Measurements from ENCODE around the gene ARF5.

Gene ARF5

DNA sequence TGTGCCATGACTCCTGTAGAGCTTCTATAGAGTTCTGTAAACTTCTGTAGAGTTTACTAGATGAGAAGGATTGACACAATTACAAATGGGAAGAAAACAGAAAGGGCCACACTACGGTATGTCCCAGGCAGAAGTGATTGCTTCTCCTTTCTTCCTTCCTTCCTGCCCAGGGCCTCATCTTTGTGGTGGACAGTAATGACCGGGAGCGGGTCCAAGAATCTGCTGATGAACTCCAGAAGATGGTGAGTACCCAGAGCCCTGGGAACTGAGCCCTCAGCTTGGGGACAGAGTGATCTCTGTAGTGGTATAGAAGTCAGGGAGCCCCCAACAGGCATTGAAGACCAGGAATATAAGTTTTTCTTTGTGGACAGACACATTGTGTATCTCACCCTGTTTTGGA, 1.7 kb downstream of the ARF5 start:
- DNase-seq, result no peak

GRCh38 chr7:127591189-127591588, 3.0 kb downstream of the ARF5 start:
- DNase-seq, result no peak

- no peak for DNase-seq
These were observed 3.4 kb downstream of the ARF5 start for GRCh38 chr7:127591591-127591990.

GRCh38 chr7:127592550-127592949, 4.3 kb downstream of the ARF5 start:
- no peak for DNase-seq

GRCh38 chr7:127594490-127594889, 6.3 kb downstream of the ARF5 start:
- no peak for DNase-seq

- no peak for DNase-seq
These were observed 7.5 kb downstream of the ARF5 start for GRCh38 chr7:127595737-127596136.

GRCh38 chr7:127598318-127598717, 10.1 kb downstream of the ARF5 start:
- DNase-seq, result peak; percentile 40

DNA sequence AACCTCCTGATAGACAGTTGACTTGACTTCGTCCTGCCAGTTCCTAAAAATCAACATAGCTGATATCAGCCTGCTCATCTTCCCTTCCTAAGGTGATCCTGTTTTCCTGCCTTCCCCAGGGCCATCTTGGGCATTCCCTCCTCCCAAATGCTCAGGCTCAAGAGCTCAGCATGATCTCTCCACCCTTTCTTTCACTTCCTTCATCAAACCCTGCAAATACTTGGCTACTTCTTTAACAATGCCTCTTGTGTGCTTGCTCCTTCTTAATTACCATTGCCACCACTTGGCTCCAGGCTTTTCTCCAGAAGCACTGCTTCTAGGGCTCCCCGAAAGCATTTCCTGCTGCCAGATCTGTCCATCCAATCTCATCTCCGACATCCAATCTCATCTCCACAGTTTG, 12.7 kb downstream of the ARF5 start:
- DNase-seq, result no peak

- no peak for DNase-seq
These were observed 20.2 kb downstream of the ARF5 start for GRCh38 chr7:127608446-127608845.

DNA sequence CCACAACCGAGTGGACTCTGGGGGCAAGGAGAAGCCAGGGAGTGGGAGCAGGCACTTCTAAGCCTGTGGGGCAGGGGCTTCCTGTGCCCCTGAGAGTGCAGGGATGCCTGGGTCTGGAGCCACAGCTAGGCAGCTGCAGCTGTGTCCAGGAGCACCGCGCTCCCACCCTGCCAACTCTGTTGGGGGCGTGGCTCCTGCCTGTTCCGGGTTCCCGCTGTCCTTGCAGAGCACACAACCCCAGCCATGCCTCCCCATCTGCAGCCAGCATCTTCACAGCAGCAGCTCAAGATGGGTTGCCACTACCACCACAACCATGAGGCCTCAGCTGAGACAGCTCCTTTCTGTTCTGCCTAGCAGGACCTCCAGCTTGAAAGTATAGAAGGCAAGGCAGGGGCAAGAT, 21.1 kb downstream of the ARF5 start:
- DNase-seq, result no peak

GRCh38 chr7:127612263-127612662, 24.1 kb downstream of the ARF5 start:
- DNase-seq, result no peak

- no peak for DNase-seq
These were observed 28.5 kb downstream of the ARF5 start for GRCh38 chr7:127616724-127617123.

DNA sequence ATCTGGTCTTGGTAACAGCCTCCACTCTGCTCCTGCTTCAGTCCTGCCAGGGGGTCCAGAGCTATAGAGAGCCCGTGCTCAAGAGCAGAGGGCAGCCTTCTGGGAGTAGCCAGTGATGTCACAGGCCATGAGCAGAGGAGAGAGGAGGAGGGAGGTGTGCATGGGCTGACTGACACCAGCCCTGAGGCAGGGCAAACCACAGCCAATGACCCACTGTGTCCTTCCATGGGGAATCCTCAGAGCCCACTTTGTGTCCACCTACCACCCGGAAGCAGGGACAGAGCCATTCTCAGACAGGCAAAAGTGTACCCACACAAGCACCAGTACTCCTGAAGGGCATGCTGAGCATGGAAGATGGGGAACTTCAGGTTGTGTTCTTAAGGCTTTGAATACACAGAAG, 29.8 kb downstream of the ARF5 start, which contains the start of gene PAX4:
PAX4 (minus strand) TSS at position 101 of the 400 bp plus-strand sequence. CDS start 2,214 bp downstream, outside the sequence.
- no peak for DNase-seq

GRCh38 chr7:127618775-127619174, 30.6 kb downstream of the ARF5 start:
- DNase-seq, result no peak

DNA sequence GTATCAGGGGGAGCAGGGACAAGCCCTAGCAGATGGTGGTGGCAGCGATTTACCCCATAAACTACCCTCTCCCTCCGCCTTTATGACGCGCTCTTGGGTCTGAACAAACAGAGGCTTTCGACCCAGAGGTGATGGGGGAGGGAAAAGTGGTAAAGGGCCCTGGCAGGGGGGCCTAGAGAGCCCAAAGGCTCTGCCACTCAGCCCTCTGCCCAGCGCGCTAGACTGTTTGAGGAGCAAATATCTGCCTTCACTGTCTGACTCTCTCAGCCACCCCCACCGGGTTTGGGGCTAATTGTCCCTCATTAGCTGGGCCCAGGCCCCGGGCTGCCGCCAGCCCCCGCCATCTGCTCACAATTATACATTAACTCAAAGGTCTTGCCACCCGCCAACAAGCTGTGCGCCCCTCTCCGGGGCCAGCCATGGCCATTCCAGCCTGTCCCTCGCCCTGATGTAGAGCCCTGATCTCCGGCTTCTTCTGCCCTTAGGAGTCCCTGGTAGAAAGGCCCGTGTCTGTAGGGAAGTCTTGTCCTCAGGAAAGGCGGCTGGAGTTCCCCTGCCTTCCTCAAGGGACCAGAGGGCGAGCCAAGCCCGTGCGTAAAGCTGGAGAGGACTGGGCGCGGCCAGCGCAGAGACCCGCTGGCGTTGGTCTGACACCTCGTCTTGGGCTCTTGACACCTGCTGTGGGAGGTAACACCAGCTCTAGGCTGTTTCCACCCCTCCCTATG, 31.6 kb downstream of the ARF5 start:
- DNase-seq, result no peak

DNA sequence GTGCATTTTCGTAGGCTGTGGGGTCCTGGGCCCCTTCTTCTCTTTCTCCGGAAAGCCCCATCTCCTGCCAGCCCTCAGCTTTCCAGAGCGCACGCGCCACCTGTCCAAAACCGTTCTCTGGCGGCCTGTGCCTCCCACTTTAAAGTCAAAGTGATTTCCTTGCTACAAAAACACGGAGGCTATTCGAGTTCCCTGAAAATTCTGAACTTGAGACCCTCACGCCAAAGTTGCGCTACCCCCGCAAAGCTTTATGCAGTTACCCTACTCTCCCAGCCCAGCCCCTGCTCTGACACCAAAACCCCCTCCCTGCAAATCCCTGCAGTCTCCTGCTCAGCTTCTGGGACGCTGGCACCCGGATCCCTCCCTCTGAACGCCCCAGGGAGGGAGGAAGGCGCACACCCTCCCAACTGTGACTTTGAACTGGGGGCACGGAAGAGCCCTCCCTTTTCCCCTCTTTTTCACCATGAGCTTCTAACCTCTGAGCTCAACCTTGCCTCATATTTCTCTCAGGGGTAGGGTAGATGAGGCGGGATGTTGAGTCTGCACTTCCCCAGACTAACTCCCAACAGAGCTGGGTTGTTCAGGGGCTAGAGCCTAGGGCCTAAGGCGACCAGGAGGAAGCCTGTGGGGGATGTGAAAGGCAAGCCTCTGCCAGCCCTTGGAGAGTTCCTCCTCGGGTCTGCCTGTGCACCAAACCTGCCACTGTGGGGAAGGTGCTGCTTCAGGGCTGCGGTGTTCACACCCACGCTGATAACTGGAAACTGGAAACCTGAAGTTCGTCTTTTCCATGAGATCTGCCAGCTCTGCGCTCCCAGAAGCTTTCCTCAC, 32.4 kb downstream of the ARF5 start:
- no peak for DNase-seq

DNA sequence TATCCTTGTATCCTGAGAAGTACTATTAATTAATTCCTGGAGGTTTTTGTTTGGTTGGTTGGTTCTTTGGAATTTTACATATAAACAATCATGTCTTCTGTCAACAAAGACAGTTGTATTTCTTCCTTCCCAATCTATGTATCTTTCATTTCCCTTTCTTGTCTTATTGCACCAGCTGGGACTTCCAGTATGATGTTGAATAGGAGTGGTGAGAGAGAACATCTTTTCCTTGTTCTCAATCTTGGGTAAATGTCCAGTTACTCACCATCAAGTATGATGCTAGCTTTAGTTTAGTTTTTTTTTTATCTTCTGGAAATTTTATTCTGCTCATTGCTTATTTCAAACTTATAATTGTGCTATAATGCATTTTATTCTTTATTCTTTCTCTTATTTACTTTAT, 37.1 kb downstream of the ARF5 start:
- no peak for DNase-seq

- DNase-seq, result no peak
These were observed 40.2 kb downstream of the ARF5 start for GRCh38 chr7:127628445-127628844.

DNA sequence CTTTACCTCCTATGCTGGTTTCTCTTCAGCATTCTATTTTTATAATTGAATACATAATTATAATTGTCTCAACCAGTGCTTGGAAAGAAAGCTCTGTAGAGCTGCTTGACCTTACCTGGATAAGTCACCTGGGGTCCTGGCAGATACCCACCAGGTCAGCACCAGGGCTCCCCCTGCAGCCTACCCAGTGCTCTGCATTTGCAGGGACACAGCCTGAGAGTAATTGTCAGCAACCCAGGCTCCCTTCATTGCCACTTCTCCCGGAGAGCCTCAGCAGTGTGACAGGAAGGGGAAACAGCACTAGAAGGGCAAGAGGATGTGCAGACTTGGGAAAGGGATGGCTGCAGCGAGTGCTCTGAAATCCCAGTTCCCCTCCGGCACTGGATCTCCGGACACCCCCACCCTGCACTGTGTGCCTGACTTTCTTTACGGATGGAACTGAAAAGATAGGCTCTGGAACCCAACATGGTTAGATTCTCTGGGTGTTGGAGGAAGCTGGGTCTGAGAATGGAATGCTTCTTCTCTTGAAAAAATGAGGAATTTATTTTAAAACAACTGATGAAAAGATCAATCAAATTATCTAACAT, 41.1 kb downstream of the ARF5 start:
- DNase-seq, result peak; percentile 34

DNA sequence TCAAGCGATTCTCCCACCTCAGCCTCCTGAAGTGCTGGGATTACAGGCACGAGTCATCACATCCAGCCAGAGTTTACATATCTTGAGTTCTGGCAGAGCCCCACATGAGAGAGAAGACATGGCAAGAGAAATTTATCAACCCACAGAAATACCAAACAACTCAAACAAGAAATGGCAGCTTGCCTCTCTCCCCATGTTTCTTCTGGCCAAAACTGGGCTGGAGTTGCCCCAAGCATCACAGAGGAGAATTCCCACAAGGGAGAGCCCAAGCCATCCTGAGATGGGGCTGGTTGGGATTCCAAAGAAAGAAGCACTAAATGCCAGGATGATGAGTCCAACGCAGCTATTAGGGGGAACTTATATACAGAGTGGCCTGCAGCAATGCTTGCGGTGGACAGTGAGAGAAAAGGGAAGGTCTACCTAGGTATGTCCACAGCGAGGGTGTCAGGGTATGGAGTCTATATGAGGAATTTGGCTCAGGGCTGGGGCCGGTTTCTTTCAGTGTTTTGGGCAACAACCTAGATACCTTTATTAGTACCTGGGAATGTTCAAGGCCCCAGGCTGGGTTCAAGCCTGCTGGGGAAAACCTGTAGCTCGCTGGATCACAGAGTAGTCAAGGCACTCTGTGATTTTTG, 44.2 kb downstream of the ARF5 start:
- DNase-seq, result no peak

GRCh38 chr7:127635659-127636285, 47.6 kb downstream of the ARF5 start:
- no peak for DNase-seq

DNA sequence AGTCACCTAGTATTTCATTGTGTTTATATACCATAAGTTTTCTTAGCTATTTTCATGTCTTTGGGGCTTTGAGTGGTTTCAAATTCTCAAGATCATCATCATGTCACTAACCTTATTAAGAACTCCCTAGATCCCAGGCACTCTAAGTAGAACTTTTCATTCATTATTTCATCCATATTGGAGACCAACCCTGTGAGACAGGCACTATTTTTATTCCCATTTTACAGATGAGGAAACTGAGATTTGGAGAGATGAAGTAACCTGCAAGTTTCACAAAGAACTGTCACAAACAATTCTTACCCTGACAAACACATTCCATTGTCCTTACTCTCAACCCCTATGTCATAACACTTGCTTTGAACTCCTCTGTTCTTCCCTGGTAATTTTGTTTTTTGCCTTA, 50.0 kb downstream of the ARF5 start:
- no peak for DNase-seq
